HG03460 (cell line): Measurements from ENCODE around the gene CYTH1.

Source experiments
- ATAC-seq: cut with Tn5 transposase; IDR thresholded peaks from one replicate; pipeline ENCODE4 v1.9.1; 2021; ENCODE audit not compliant: unreplicated experiment

The CYTH1 gene

DNA sequence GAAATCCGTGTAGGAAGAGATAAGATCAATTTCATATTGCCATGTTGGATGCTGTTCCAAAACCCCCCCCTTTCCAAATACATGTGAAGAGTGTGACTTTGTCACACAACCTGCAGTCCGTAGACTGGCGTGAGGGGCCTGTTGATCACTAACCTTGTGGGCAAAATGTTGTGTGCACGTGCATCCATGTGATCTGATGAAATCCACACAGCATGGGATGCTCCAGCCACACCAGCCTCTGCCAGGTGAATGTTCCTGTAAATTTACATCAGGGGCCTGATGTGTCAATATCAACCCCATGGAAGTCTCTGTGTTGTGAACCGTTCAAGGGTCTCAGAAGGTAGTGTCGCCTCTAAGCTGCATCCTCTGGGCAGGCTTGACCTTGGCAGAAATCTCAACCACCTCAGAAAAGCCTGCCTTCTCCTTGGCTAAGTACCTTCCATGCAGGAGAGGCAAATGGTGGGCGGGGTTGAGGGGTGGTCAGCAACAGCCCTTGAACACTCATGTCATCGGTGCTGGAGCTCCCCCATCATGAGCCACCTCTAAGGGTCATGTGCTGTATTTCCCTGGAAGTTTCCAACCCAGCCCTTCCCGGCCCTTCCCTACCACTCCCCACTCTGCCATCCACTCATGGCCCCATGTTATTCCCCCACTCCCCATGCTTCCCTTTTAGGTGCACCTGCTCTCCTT lies 126.7 kb downstream of the CYTH1 start:
- no peak for ATAC-seq

DNA sequence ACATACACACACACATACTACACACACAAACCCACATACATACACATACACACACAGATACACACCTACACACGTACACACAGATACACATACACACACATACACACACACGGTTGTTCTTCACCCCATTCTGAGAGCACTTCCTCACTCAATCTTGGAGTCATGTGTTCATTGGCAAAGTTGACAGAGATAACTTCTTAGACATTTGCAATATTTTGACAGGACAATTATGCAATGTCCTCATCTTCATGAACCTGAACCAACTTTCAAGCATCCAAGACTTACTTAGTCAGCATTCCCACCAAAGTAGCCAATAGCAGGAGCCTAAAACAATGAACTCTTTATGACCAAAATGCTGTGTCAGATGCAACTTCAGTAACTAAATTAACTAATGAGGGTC lies 127.7 kb downstream of the CYTH1 start:
- no peak for ATAC-seq

DNA sequence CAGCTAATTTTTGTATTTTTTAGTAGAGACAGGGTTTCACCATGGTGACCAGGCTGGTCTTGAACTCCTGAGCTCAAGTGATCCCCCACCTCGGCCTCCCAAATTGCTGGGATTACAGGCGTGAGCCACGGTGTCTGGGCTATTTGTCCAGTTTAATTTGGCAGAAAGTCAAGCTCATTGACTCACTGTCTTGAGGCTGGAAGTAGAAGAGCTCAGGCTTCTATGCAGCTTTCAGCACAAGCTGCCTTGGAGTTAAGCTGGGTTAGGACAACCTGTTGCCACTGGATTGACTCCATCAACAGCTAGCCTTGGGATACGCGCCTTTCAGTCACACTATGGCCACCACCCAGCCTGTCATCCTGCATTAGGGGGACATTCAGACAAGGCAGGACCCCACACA lies 128.7 kb downstream of the CYTH1 start:
- no peak for ATAC-seq

DNA sequence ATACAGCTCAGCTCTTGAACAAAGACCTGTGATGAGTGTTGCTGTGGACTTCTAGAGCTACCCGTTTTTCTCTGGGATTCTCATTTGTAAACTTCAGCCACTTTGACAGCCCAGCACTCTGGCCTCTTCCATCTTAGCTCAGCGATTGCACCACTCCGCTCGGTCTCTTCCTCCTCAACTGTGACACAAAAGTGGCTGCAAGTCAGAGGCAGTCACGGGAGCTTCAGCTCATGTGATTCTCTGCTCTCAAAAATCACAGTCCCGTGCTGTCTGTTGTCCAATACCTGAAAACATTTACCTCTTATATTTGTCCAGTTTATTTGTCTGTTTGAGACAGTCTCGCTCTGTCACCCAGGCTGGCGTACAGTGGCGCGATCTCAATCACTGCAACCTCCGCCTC lies 129.2 kb downstream of the CYTH1 start:
- no peak for ATAC-seq

DNA sequence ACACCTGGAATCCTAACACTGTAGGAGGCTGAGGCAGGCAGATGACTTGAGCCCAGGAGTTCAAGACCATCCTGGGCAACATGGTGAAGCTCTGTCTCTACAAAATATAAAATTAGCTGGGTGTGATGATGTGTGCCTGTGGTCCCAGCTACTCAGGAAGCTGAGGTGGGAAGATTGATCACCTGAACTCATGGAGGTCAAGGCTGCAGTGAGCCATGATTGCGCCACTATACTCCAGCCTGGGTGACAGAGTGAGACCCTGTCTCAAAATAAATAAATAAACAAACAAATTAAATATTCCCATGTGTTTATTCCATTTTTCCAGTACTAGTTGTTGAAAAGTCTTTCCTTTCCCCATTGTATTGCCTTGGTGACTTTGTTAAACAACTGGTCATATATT lies 130.0 kb downstream of the CYTH1 start:
- no peak for ATAC-seq

DNA sequence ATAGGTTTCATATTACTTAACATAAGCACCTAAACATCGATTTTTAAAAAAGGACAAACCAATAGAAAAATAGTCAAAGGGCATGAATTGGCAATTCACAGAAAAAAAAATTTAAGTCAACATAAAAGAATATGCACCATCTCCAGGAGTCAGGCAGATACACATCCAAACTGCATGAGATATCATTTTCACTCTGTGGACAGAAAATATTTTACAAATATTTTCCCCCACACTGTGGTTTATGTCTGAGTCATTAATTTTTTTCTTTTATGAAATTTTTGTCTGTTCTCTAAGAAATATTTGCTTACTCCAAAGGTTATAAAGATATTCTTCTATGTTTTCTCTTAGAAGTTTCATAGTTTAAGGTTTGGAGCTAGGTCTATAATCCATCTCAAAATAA lies 130.5 kb downstream of the CYTH1 start:
- ATAC-seq = no peak

DNA sequence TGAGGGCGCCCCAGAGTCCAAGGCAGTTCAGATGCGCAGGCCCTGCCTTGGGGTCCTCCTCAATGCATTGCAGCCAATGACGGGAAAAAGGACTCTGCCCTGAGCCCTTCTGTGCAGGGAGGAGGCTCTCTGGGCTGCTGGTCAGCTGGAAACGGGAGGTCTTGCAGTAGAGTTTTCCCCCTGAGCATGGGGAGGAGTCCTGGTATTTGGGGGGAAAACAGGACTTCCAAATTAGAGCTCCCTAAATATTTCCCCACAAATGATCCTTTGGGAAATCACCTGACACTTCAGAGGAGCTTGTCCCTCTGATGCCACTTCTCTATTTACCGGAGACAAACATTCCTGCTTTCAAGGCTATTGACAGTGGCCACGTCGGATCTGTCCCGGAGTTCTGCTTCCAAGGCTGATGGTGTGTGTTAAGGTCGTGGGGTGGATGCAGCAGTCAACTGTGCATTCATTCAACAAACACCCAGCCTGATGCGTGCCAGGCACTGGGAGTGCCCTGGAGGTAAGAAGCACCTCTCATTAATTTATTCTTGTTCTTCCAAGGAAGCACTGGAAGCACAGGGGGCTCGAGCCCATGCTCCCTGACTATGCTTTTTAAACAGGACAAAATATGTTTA lies 131.9 kb downstream of the CYTH1 start:
- no peak for ATAC-seq

DNA sequence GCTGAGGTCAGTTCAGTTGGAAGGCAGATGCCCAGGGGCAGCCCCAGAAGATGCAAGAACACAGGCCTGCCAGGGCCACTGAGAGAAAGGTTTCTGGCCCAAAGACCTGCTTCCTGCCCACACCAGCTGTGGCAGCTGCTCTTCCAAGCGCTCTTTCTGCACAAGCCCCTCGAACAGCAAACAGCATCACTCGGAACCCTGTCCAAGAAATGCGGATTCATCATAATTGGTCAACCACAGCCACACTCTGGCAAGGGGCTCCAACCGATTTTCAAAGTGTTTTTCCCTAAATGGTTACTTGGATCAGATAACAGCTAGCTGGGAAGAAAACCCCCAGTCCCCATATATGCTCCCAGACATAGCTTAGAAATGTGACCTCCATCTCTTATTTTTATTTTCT lies 133.8 kb downstream of the CYTH1 start:
- no peak for ATAC-seq

DNA sequence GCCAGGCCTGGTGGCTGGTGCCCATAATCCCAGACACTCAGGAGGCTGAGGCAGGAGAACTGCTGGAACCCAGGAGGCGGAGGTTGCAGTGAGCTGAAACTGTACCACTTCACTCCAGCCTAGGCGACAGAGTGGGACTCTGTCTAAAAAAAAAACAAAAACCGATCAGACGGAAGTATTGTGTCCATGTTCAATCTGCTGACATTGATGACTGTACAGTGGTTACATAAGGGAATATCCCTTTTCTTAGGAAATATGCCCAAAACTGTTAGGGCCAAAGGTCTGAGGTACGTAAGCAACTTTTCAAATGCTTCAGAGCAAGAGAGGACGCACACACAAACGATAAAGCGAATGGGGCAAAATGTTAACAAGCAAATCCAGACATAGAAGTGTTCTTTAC lies 135.0 kb downstream of the CYTH1 start:
- ATAC-seq = no peak

DNA sequence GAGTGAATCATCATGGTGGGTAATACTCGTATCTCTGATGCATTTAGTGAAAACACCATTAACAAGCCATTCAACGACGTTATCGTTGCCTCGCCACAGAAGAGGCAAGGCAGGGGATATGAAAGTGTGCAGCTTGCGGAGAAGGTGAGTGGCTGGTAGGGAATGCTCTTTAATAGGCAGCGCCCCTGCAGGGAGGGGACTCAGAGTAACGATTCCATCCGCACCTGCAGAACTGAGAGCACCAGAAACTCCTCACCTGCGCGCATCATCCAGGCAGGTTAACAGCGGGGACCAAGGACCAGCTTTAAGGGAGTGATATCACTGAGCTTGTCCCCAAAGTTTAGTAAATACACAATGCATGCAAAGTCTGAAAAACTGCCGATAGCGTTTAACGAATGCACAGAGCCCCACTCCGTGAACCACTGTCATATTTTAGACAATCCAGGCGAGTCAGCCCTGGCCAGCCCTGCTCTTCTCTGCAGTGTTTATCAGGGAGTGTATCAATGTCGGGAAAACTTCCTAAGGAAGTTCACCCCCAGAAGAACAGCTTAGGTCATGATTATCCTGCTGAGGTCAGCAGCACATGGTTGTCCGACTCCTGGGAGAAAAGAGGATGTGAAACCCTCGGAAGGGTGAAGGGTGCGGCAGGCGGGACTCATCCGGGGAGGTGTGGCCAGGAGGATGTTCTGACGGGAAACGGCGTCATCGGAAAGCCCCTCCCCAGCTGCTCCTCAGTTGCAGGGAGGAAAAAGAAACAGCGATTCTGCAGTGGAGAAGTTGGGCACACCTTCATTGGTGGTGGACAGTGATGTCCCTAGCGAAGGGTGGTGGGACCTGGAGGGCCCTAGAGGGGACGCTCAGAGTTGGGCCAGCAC lies 136.4 kb downstream of the CYTH1 start:
- no peak for ATAC-seq

DNA sequence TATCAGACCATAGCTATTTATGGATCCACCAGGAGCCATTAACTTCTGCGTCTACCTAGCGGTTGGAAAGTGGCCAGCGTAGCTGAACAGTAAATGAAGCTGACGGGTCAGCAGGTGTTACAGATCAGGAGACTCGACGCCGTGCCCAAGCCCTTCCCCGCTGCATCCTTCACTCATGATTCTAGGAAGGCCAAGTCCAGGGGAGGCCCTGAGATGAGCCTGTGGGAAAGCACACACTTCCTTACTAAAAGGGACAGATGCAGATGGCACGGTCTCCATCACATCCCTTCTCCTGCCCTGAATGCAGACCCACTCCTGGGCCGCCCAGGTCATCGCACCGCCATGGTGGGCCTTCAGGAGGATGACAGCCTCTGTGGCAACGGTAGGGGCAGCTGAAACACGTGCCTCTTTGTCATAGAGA lies 137.1 kb downstream of the CYTH1 start:
- no peak for ATAC-seq

DNA sequence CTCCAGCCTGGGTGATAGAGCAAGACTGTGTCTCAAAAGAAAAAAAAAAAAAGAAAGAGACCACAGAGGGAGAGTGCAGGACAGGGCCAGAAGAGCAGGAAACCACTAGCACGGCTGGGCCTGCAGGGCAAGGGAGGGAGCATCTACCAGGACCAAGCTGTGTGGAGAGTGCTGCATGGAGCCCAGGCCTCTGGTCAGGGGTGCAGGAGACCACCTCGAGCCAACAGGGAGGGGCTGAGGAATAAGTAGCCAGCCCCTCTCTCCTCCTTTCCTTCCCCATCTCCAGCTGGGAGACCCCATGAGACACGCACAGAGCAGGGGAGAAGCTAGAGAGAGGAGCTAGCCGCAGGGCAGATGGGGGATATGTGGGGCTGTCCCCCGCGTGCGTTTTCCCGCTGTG lies 137.8 kb downstream of the CYTH1 start:
- no peak for ATAC-seq

DNA sequence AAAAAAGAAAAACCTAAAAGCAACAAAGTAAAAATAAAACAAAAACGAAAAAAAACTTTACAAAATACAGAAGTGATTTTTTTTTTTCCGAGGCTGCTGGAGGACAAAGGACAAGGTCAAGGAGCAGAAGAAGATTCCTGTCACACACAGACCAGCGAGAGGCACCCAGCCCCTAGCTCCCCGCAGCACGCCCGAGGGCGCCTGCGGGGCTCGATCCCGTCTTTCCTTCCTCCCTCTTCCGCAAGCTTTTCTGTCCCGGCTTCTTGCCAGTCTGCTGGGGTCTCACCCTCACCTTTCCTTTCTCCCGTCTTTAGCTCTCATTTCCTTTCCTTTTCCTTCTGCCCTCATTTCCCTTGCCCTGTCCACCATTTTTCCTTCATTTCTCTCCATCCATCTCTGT lies 138.7 kb downstream of the CYTH1 start:
- ATAC-seq = no peak

DNA sequence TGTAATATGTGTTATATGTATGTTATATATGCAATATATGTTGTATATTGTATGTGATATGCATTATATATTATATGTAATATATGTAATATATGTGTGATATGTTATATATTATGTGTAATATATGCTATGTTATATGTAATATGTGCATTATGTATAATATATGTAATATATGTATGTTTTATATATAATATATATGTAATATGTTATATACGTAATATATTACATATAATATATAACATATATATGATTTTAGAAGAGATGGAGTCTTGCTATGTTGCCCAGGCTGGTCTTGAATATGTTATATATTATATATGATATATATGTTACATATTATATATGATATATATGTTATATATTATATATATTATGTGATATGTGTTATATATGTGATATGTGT lies 139.4 kb downstream of the CYTH1 start:
- ATAC-seq = no peak

DNA sequence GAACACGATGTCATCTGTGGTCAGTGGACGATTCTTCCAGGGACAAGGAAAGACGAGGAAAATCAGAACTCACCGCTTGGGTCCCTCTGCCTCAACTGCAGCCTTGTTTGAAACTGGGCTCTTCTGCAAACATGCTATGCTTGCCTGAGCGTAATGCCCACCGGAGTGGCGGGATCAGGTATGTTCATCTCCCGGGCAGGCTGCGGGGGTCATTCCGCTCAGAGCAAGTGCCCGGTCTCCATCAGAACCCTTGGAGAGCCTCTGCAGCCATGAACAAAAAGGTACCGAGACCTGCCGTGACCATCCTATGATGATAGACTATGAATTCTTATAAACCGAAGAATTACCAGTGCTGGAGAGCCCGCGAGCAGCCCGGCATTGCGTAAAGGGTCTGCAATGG lies 140.4 kb downstream of the CYTH1 start:
- ATAC-seq = no peak

DNA sequence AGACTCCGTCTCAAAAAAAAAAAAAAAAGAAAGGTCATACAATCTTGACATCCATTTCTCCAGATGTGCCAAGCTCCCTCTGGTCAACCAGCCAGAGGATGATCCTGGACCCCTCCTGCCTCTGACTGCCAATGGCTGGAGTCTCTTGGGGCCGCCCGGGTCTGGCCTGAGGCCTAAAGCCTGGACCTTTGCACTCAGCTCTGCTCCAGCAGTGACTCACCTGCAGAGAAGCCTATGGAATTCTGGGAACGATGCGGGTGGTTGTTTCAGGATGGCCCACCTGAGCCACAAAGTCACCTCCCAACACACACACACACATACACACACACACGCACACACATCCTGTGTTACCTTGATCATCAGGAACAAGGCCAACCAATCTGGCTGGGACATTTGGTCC lies 140.8 kb downstream of the CYTH1 start:
- ATAC-seq = no peak

DNA sequence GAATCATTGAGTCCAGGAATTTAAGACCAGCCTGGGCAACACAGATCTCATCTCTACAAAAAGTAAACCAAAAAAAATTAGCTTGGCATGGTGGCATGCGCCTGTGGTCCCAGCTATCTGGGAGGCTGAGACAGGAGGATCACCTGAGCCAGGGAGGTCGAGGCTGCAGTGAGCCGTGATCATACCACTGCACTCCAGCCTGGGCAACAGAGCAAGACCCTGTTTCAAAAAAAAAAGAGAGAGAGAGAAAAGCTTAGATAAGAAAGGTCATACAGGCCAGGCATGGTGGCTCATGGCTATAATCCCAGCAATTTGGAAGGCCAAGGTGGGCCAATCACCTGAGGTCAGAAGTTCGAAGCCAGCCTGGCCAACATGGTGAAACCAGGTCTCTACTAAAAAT lies 141.4 kb downstream of the CYTH1 start:
- ATAC-seq = no peak

DNA sequence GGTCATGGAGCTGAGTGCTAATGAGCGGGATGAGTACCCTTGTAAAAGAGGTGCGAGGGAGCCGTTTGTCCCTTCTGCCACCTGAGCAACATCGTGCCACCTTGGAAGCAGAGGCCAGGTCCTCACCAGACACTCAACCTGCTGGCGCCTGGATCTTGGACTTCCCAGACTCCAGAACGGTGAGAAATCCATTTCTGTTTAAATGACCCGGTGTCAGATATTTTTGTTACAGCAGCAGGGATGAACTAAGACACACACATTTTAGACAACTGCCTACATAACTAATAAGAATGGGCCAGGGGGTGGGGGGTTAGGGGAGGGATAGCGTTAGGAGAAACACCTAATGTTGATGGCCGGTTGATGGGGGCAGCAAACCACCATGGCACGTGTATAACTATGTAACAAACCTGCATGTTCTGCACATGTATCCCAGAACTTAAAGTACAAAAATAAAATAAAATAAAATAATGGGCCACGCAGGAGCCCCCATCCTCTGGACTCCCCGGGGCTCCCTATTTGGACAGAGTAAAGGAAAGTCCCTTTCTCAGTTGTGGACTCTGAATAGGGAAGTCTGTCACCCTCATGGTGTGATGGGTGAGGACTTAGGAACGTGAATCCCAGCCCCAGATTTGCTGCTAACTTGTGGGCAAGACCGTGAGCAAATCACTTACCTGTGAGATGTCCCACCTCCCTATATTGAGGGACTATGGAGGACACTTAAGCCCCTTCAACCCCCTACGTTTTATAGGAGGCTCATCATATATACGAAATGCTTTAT lies 144.2 kb downstream of the CYTH1 start:
- no peak for ATAC-seq

DNA sequence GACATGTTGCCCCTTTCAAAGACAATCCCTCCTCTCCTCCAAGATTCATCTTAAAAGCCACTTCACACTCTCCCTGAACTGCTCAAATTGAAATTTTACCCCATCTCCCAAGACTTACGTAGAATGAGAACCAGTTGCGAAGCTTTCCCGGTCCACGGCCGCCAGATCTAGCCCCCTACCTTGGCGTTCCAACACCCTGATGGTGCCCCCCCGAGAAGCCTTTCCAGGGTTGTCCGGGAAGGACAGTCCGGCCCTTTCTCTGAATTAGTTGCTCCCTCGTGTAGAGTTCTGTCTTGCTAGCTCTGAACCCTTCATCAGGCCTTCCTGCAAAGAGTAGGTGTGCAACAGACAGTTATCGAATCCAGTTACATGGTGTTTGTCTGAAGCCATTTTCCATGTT lies 144.9 kb downstream of the CYTH1 start:
- ATAC-seq = no peak

DNA sequence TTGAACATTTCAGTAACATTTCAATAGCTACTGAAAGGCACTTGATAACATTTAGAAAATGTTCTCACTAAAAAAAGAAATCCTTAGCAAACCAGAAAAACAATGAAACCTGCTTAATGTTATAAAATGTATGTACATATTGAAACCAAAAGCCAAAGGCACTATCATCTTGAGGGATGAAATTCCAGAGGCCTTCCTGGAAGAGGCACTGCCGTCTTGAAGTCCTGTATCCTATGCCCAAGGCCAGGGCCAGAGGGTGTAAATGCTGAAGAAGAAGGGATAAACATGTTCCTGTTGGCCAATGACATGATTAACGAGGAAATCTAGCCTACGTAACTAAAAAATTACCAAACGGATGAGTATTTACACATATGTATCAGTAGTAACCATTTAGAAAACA lies 147.9 kb downstream of the CYTH1 start:
- no peak for ATAC-seq

DNA sequence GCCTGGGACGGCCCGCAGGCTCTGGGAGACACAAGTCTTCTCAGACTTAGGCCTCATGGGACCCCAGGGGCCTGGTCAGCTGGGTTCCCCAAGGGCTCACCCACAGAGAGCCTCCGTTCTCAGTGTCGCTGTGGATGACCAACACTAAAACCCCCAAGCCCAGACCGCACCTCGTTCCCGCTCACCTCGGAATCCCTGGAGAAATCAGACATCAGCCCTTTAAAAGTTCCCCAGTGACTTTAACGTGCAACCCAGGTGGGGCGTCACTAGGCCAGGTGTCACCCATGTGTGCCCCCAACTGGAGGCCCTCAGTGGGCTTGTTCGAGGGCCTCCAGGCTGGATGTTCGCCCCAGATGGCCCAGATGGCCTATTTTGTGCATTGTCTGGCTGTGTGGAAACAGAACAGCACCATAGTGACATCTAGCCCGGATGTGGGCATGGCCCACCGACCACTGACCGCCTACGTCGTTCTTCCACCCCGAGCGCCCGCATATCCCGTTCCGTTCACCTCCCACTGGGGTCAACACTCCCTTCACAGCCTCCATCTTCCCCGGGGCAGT lies 152.6 kb downstream of the CYTH1 start:
- no peak for ATAC-seq
